ENCODE results near the gene SBDS. TPM values are rescaled to one million over a fixed set of nuclear protein-coding genes. Genes with fewer than 3 reads are reported as not detected.
"Not testable (repeated sequence)": the region's sequence is repeated elsewhere in the genome, so short reads cannot be mapped to it uniquely, and the experiment has no call there.

The SBDS gene
- total RNA-seq, 1 experiment from 2014 or later = 50.1 TPM

GRCh38 chr7:67040832-67041231 is 45.4 kb upstream of the SBDS start:
- ATAC-seq; H3K27ac ChIP-seq (ENCODE audit: low read depth, low read length); H3K4me2 ChIP-seq (ENCODE audit: low read length); H3K4me1 ChIP-seq (ENCODE audit: control insufficient read depth in 1 of 2, insufficient read depth in 2 of 2, low read length in 2 of 2); H4K20me1 ChIP-seq (ENCODE audit: insufficient read depth); DNase-seq (ENCODE audit: low read depth, low spot score); intact Hi-C loops (cut with micrococcal nuclease); H3K79me2 ChIP-seq (ENCODE audit: insufficient read depth, low read length); H3K9me3 ChIP-seq (ENCODE audit: control insufficient read depth in 1 of 2, insufficient read depth in 1 of 2, low read depth in 1 of 2, low read length in 2 of 2); H3K9ac ChIP-seq (ENCODE audit: low read length); H3K36me3 ChIP-seq (ENCODE audit: control insufficient read depth in 1 of 2, insufficient read depth in 2 of 2, low read length in 2 of 2); H3K27me3 ChIP-seq (ENCODE audit: insufficient read depth, low read length); BruUV-seq (replicated peaks); RAD21 ChIA-PET (ENCODE audit: low non-redundant PET in 1 of 2, low total read pairs in 2 of 2, uncharacterized antibody in 2 of 2, unreplicated experiment in 2 of 2); H2AFZ ChIP-seq (ENCODE audit: low read depth, low read length, poor library complexity, severe bottlenecking); H3K9me2 ChIP-seq (ENCODE audit: insufficient read depth); H3K4me3 ChIP-seq (replicated peaks in 1 of 2; ENCODE audit: low read depth in 1 of 2, low read length in 2 of 2): not testable (repeated sequence)
- POLR2A ChIA-PET = interaction anchor here (1.9 kb wide), 1 partner anchor 261 kb away, joined by 6 read pairs; no protein-coding TSS in a partner anchor
- TF ChIP-seq RAD21 (IDR thresholded peaks at IDR 0.05; ENCODE audit: low read depth) (peak; percentile 41; the same call in 1 of the 2 replicates), CTCF (IDR thresholded peaks at IDR 0.05 in 2 of 3, conservative IDR thresholded peaks at IDR 0.05 in 1 of 3; ENCODE audit: borderline replicate concordance in 1 of 3, insufficient read depth in 1 of 3, low read depth in 2 of 3, low read length in 2 of 3) (peak in 2 of 3 experiments; percentile 24 to 37; a peak in 4 of 6 replicates)
- CTCF ChIA-PET = interaction anchor here (0.6 to 1.2 kb wide), 4 partner anchors 15 to 331 kb away, joined by 3 read pairs; no protein-coding TSS in a partner anchor

- H4K20me1 ChIP-seq (ENCODE audit: insufficient read depth); H3K4me3 ChIP-seq (replicated peaks in 1 of 2; ENCODE audit: low read depth in 1 of 2, low read length in 2 of 2); ATAC-seq; CTCF ChIA-PET; H3K79me2 ChIP-seq (ENCODE audit: insufficient read depth, low read length); RAD21 ChIA-PET (ENCODE audit: low non-redundant PET in 1 of 2, low total read pairs in 2 of 2, uncharacterized antibody in 2 of 2, unreplicated experiment in 2 of 2); BruUV-seq (replicated peaks); H3K9ac ChIP-seq (ENCODE audit: low read length); DNase-seq (ENCODE audit: low read depth, low spot score); H3K9me2 ChIP-seq (ENCODE audit: insufficient read depth); intact Hi-C loops (cut with micrococcal nuclease); H3K27ac ChIP-seq (ENCODE audit: low read depth, low read length); H2AFZ ChIP-seq (ENCODE audit: low read depth, low read length, poor library complexity, severe bottlenecking); H3K9me3 ChIP-seq (ENCODE audit: control insufficient read depth in 1 of 2, insufficient read depth in 1 of 2, low read depth in 1 of 2, low read length in 2 of 2); H3K36me3 ChIP-seq (ENCODE audit: control insufficient read depth in 1 of 2, insufficient read depth in 2 of 2, low read length in 2 of 2); H3K4me1 ChIP-seq (ENCODE audit: control insufficient read depth in 1 of 2, insufficient read depth in 2 of 2, low read length in 2 of 2); H3K27me3 ChIP-seq (ENCODE audit: insufficient read depth, low read length); POLR2A ChIA-PET; H3K4me2 ChIP-seq (ENCODE audit: low read length): not testable (repeated sequence)
Measured at GRCh38 chr7:67036432-67037395, 41.3 kb upstream of the SBDS start.

Data from HCT116 (cell line).